Activated T-cell treated with anti-CD3 and anti-CD28 coated beads, Interleukin-2, amount 50 U/mL, for 1 hour (primary cell): ENCODE measurements around the gene SPTBN4.
"Not testable (repeated sequence)": the region's sequence is repeated elsewhere in the genome, so short reads cannot be mapped to it uniquely, and the experiment has no call there.

Experiments used
- DNase-seq: peaks from one replicate; pipeline ENCODE4 v3.0.0-alpha.2; 2020

SPTBN4 gene

DNA sequence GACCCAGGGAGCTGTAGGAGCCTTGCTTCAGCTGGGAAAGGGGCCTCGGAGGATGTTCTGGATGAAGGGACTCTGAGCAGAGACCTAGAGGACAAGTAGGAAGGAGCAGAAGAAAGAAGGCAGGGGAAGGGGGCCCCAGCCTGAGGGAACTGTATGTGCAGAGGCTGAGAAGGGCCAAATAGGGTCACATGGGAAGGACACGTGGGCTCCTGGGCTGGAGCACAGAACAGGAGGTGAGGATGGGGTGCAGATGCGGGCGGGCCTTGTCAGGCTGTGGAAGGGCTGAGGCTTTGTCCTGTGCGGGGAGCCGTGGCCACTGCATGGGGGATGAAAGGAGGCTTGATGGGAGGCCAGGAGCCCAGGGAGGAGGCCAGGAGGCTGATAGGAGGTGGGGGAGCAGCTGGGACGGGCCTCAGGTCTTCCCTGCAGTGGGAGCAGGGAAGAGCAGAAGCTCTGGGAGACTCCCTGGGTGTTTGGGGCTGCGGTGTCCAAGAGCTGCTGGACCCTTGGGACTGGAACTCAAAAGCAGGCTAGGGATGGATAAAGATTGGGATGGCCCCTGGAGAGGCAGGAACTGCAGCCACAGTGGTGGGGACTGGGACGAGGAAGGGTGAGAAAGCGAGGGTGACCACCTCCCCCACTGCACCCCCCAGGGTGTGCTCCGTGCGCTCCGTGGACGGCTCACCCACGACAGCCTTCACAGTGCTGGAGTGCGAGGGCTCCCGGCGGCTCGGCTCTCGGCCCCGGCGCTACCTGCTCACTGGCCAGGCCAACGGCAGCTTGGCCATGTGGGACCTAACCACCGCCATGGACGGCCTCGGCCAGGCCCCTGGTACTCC, 123.0 kb downstream of the SPTBN4 start:
- DNase-seq = no peak

DNA sequence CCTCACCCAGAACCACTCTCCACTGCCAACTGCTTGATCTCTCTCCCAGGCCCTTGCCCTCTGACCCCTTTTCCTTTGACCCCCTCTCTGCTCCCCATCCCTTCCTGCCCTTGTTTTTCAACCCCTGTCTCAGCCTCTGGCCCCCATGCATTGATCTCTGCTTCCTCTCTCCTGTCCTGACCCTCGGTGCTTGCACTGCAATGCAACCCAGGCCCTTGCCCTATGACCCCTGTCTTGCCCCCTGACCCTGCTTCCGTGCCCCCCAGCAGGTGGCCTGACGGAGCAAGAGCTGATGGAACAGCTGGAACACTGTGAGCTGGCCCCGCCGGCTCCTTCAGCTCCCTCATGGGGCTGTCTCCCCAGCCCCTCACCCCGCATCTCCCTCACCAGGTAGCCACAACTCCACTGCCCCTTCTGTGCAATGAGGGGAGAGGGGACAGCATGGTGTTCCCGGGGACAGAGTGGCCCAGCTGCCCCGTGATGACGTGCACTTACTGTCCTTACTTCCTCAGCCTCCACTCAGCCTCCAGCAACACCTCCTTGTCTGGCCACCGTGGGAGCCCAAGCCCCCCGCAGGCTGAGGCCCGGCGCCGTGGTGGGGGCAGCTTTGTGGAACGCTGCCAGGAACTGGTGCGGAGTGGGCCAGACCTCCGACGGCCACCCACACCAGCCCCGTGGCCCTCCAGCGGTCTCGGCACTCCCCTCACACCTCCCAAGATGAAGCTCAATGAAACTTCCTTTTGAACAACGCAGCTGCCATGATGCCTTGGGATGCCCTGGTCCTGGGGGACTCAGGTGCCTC, 123.9 kb downstream of the SPTBN4 start:
- no peak for DNase-seq

- DNase-seq = not testable (repeated sequence)
Measured at GRCh38 chr19:40591724-40592123, 124.9 kb downstream of the SPTBN4 start.

- DNase-seq = no peak
Measured at GRCh38 chr19:40592170-40592569, 125.4 kb downstream of the SPTBN4 start.

DNA sequence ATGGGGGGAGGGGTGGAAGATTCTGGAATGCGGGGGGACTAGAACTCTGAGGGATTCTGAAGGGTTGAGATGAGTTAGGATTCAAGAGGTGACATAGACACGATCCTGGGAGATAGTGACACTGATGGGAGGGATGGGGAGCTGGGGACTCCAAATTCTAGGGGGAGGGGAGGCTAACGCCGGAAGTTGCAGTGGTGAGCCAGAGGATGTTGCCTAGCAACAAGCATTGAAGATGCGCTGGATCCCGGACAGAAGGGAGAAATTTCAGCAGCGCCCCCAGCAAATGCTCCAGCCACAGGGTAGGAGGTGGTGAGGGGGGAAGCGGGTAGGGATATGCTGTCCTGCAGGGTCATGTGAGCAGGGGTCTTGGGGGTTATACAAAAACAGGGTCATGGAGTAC, 127.5 kb downstream of the SPTBN4 start:
- no peak for DNase-seq

- no peak for DNase-seq
Measured at GRCh38 chr19:40594657-40595091, 127.9 kb downstream of the SPTBN4 start.

- DNase-seq = peak; percentile 40
Measured at GRCh38 chr19:40596608-40597328, 130.0 kb downstream of the SPTBN4 start.

- no peak for DNase-seq
Measured at GRCh38 chr19:40597329-40597838, 130.6 kb downstream of the SPTBN4 start.

GRCh38 chr19:40598121-40598917, 131.5 kb downstream of the SPTBN4 start:
- DNase-seq = peak; percentile 88

DNA sequence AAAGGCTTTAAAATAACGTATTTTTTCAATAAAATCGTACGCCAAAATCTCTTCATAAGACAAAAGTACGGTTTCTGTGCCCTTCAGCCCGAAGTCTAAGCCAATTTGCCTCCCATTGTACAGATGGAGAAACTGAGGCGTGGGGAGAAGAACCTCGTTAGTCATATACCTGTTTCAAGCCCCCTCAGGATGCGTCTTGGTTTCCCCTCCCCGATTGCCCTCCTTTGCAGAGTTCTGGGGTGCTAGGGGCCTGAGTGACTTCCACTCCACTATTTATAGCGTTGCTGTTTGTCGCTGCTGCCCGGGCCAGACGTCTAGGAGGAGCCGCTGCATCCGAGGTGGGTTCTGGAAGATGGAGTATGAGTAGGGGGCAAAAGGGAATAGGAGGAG, 132.1 kb downstream of the SPTBN4 start:
- DNase-seq = peak; percentile 39

- DNase-seq = peak; percentile 32
Measured at GRCh38 chr19:40599331-40599901, 132.6 kb downstream of the SPTBN4 start.

DNA sequence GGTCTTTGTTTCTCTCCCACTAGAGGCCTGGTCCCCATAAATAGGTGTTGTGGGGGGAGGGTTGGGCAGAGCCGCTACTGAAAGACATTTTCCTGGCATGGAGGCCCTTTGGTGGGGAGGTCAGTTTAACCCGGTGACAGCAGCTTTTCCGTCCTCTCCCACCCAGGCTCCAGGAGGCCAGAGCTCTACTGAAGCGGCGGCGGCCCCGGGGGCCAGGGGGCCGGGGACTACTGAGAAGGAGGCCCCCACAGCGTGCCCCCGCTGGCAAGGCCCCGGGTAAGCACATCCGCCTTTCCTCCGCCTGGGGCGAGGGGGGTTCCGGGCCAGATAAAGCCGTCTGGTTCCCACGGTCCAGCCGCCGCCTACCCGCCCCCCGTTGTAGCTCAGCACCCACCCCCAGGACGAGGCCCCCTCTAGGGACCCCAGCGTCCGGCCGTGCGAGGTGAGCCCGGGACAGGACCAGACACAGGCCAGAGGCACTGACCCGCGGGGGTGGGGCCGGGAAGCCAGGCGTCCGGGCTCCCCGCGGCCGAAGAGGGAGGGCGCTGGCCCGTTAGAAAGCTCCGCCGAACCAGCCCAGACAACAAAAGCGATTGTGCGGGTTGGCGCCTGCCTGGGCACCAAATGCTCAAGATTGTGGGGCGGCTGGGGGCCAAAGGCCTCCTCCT, 133.2 kb downstream of the SPTBN4 start:
- no peak for DNase-seq

GRCh38 chr19:40600570-40601133, 133.9 kb downstream of the SPTBN4 start:
- no peak for DNase-seq

DNA sequence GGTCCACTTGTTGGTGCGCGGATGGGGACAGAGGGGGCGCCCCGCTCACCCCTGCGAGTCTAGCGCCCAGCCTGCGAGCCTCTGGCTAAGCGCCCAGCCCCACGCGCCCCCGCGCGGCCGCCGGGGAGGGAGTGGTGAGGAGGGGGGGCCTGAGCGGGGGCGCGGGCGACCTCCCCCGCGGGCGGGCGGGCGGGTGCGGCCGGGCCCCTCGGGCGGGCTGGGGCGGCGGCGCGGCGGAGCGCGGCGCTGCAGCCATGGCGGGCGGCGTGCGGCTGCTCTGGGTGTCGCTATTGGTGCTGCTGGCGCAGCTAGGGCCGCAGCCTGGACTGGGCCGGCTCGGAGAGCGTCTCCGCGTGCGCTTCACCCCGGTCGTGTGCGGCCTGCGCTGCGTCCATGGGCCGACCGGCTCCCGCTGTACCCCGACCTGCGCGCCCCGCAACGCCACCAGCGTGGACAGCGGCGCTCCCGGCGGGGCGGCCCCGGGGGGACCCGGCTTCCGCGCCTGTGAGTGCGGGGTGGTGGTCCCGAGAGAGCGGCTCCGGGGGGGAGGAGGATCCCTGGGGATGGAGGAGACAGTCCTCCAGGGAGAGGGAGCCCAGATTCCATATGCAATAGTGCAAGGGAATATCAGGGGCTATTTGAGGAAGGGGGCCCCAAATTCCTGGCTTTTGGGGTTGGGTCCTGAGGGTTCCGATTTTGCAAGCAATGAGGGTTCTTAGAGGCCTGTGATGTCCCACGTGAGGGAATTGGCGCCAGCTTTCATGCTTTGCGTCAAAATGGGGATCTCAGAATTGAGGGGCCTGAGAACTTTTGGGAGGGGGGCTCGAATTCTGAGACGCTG, 134.6 kb downstream of the SPTBN4 start, which contains the start of gene LTBP4:
Gene LTBP4 (plus strand): TSS at position 236 of the 841 bp plus-strand sequence. CDS start 19 bp downstream, at position 255.
- peak; percentile 57 for DNase-seq

- no peak for DNase-seq
Measured at GRCh38 chr19:40603071-40603388, 136.2 kb downstream of the SPTBN4 start.

DNA sequence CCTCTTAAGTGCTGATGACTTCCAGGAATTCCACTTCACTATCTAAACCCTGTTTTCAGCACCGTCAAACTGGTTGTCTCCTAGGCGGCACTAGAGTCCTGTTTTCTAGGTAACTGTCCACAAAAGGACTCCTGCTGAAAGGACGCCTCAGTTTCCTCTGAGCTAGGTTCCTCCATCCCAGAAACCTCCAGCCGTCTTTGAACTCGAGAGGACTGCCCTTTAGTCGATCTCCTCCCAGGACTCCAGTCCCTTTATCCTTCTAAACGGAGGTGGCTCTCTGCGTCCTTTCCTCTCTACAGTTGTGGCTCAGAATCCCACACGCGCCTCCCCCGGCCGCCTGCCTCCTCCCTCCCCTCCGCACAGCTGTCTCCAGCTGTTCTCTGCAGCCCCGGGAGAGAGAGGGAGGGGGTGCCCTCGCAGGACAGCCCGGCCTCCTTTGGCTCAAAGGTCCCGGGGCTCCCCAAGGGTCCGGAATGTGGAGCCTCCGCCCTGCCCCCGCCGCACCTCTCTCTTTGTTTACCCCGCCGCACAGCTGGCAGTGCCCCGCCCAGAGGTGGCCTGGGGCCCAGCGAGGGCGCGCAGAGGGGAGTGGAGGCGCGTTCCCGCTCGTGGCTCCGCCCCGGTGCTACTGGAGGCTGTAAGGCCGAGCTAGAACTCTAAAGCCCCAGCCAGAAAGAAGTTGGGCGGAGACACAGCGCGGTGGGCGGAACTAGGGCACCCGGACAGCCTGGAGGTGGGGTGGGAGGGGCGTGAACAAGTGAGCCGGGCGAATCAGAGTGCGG, 136.8 kb downstream of the SPTBN4 start:
- DNase-seq = peak; percentile 97

- DNase-seq = no peak
Measured at GRCh38 chr19:40604171-40604646, 137.4 kb downstream of the SPTBN4 start.

GRCh38 chr19:40604647-40605215, 137.9 kb downstream of the SPTBN4 start:
- DNase-seq = peak; percentile 42
